Stimulated activated CD4-positive, alpha-beta T cell treated with anti-CD3 and anti-CD28 coated beads, Interleukin-2, amount 100 ng/mL, for 24 hours (primary cell): ENCODE results near the gene ATP4A.

ENCODE experiments used
- DNase-seq, 2 donors: peaks; one replicate each; pipeline ENCODE4 v3.0.0-alpha.2; 2020

ATP4A gene

GRCh38 chr19:35565016-35565856 lies 1.8 kb upstream of the ATP4A start:
- DNase-seq: no peak

GRCh38 chr19:35562776-35563175 lies 682 bp downstream of the ATP4A start:
- no peak for DNase-seq

GRCh38 chr19:35562336-35562735 lies 1.1 kb downstream of the ATP4A start:
- DNase-seq: no peak

GRCh38 chr19:35561436-35561835 lies 2.0 kb downstream of the ATP4A start:
- no peak for DNase-seq

- DNase-seq: no peak
Measured at GRCh38 chr19:35560677-35561076, 2.8 kb downstream of the ATP4A start.

GRCh38 chr19:35560271-35560670 lies 3.2 kb downstream of the ATP4A start:
- no peak for DNase-seq

GRCh38 chr19:35559781-35560180 lies 3.7 kb downstream of the ATP4A start:
- no peak for DNase-seq

- no peak for DNase-seq
Measured at GRCh38 chr19:35559281-35559659, 4.2 kb downstream of the ATP4A start.

GRCh38 chr19:35558400-35559280 lies 4.8 kb downstream of the ATP4A start:
- DNase-seq: no peak

GRCh38 chr19:35557539-35558399 lies 5.7 kb downstream of the ATP4A start:
- peak; percentile 55 to 75 for DNase-seq

- no peak for DNase-seq
Measured at GRCh38 chr19:35556846-35557538, 6.5 kb downstream of the ATP4A start.

- no peak for DNase-seq
Measured at GRCh38 chr19:35556025-35556590, 7.3 kb downstream of the ATP4A start.

- no peak for DNase-seq
Measured at GRCh38 chr19:35555301-35556005, 8.0 kb downstream of the ATP4A start.

GRCh38 chr19:35554076-35554475 lies 9.4 kb downstream of the ATP4A start:
- no peak for DNase-seq

GRCh38 chr19:35553385-35554000 lies 10.0 kb downstream of the ATP4A start:
- no peak for DNase-seq

GRCh38 chr19:35552534-35553384 lies 10.7 kb downstream of the ATP4A start:
- no peak for DNase-seq

GRCh38 chr19:35551091-35551810 lies 12.2 kb downstream of the ATP4A start:
- DNase-seq: no peak

GRCh38 chr19:35549879-35550523 lies 13.5 kb downstream of the ATP4A start:
- DNase-seq: no peak
